H1 (cell line): ENCODE results near the gene ARHGEF2. TPM values are rescaled to one million over a fixed set of nuclear protein-coding genes. Genes with fewer than 3 reads are reported as not detected.
A peak's percentile ranks its signal among the peaks of the same experiment; 100 is the strongest.

Experiments
- BRCA1 ChIP-seq: IDR thresholded peaks from 2 replicates; pipeline ENCODE4 v1.6.1; 2012; ENCODE audit warnings: low read depth, low read length, improper control_type of control experiment
- EP300 ChIP-seq, 2 experiments: IDR thresholded peaks; 1 replicate in 1 of 2; 2 replicates in 1 of 2; pipeline ENCODE4 v1.6.1; 2011 to 2012; ENCODE audit warnings: low read depth in 2 of 2, low read length in 2 of 2, mild to moderate bottlenecking in 2 of 2, borderline replicate concordance in 1 of 2, inconsistent platforms in 1 of 2, moderate library complexity in 1 of 2
- HDAC2 ChIP-seq, 2 experiments: fragments of 300-600 bp in 1 of 2; sonication (generic) in 1 of 2; IDR thresholded peaks; 2 replicates each; pipeline ENCODE4 v1.6.1; 2011 to 2012; ENCODE audit warnings: low read depth in 2 of 2, low read length in 2 of 2, mild to moderate bottlenecking in 2 of 2, moderate library complexity in 2 of 2, borderline replicate concordance in 1 of 2, inconsistent platforms in 1 of 2
- JUND ChIP-seq: IDR thresholded peaks from 2 replicates; pipeline ENCODE4 v1.6.1; 2011; ENCODE audit warnings: mild to moderate bottlenecking, improper control_type of control experiment, low read length
- KDM1A ChIP-seq: fragments of 200-600, 300-600 bp; sonication (generic); IDR thresholded peaks from 2 replicates; pipeline ENCODE4 v1.7.1; 2016; ENCODE audit warnings: mild to moderate bottlenecking, low read length, borderline replicate concordance
- NRF1 ChIP-seq: IDR thresholded peaks from 2 replicates; pipeline ENCODE4 v1.6.1; 2011; ENCODE audit warnings: mild to moderate bottlenecking, low read depth, low read length, improper control_type of control experiment
- SAP30 ChIP-seq: fragments of 300-600 bp; sonication (generic); IDR thresholded peaks from 2 replicates; pipeline ENCODE4 v1.7.1; 2012; ENCODE audit warnings: low read length, moderate library complexity, mild to moderate bottlenecking, inconsistent platforms; ENCODE audit not compliant: insufficient read depth, insufficient replicate concordance
- SUZ12 ChIP-seq: fragments of 200-600 bp; sonication (generic); IDR thresholded peaks from 2 replicates; pipeline ENCODE4 v1.6.1; 2012; ENCODE audit warnings: mild to moderate bottlenecking, inconsistent platforms, low read length, moderate library complexity, mixed read lengths
- TAF1 ChIP-seq: IDR thresholded peaks from 2 replicates; pipeline ENCODE4 v1.6.1; 2011; ENCODE audit warnings: mild to moderate bottlenecking, low read depth, low read length
- TBP ChIP-seq: IDR thresholded peaks from 2 replicates; pipeline ENCODE4 v1.6.1; 2011; ENCODE audit warnings: low read depth, low read length, improper control_type of control experiment
- polyA plus RNA-seq, 7 experiments: library from polyadenylated mRNA; depleted of rRNA in 3 of 7; stranded (reverse) in 5 of 7; unstranded in 2 of 7; fragments of >200 nt in 5 of 7; fragments of 200-250 nt in 2 of 7; gene quantifications; 1 replicate in 5 of 7; 2 replicates in 1 of 7; 4 replicates in 1 of 7; pipeline versions ENCODE4 v1.2.1 to v1.2.3, GENCODE V29; 2011 to 2013; ENCODE audit warnings: missing spikeins in 2 of 7, mixed read lengths in 2 of 7
- total RNA-seq: library from RNA; stranded (reverse); fragmentation: NEBNext Ultra II Directional; extraction: Animal tissue kit (Norgen Biotek cat#: 25700); gene quantifications from 2 replicates; pipeline ENCODE4 v1.2.1, GENCODE V29; 2021

ARHGEF2 gene
- total and polyA plus RNA-seq, 2 of the 8 experiments (the other 6 are each of a cell fraction or from before 2014, with no cell fraction given) = 42.7 to 80.5 TPM

- peak in 1 of 2 experiments; percentile 81; a peak in 1 of 3 replicates for TF ChIP-seq EP300 (IDR thresholded peaks at IDR 0.05; ENCODE audit: borderline replicate concordance in 1 of 2, low read depth in 2 of 2, low read length in 2 of 2)
- peak; percentile 47; the same call in 1 of the 2 replicates for TF ChIP-seq TBP
- TF ChIP-seq KDM1A = no peak
- TF ChIP-seq NRF1 = no peak
- no peak for TF ChIP-seq SUZ12
- TF ChIP-seq HDAC2 (IDR thresholded peaks at IDR 0.05; ENCODE audit: borderline replicate concordance in 1 of 2, low read depth in 2 of 2, low read length in 2 of 2) = peak; percentile 29 to 70; a peak in 1 of 4 replicates
- TF ChIP-seq JUND = 0 out of 2 replicates have a peak, but pooled peaks have one; percentile 6
- peak; percentile 49; the same call in 1 of the 2 replicates for TF ChIP-seq TAF1
- TF ChIP-seq SAP30 = peak; percentile 93
- no peak for TF ChIP-seq BRCA1
These were observed 6.0 kb upstream of the ARHGEF2 start (continued) for GRCh38 chr1:155984341-155984740.
